Astrocyte (in vitro differentiated cells and primary cell): ENCODE data around the gene ULK2. TPM values are rescaled to one million over a fixed set of nuclear protein-coding genes. Genes with fewer than 3 reads are reported as not detected.

Source experiments
- DNase-seq: peaks from one replicate; pipeline ENCODE4 v3.0.0-alpha.2; 2010; ENCODE audit warnings: low read depth
- FAIRE-seq: peaks from 2 replicates; lab custom pipeline; 2011; peaks lifted over from hg19 to GRCh38; lab: Jason Lieb, UNC
- H2AFZ ChIP-seq: 2 replicates; pipeline ENCODE4 v1.6.0; 2012; ENCODE audit warnings: low read depth, low read length, inconsistent platforms
- H3K27ac ChIP-seq: 2 replicates; pipeline ENCODE4 v1.5.1; 2011; ENCODE audit warnings: low read depth, low read length, inconsistent platforms
- H3K27me3 ChIP-seq: 2 replicates; pipeline ENCODE4 v1.6.0; 2011; ENCODE audit warnings: low read length, inconsistent platforms; ENCODE audit not compliant: insufficient read depth
- H3K36me3 ChIP-seq: 2 replicates; pipeline ENCODE4 v1.5.1; 2011; ENCODE audit warnings: low read length, inconsistent platforms; ENCODE audit not compliant: insufficient read depth
- H3K4me1 ChIP-seq: 2 replicates; pipeline ENCODE4 v1.5.1; 2011; ENCODE audit warnings: low read length, inconsistent platforms; ENCODE audit not compliant: insufficient read depth
- H3K4me2 ChIP-seq: 2 replicates; pipeline ENCODE4 v1.6.0; 2012; ENCODE audit warnings: low read length, inconsistent platforms
- H3K4me3 ChIP-seq: 2 replicates; pipeline ENCODE4 v1.5.1; 2011; ENCODE audit warnings: low read depth, mild to moderate bottlenecking, low read length, inconsistent platforms; ENCODE audit not compliant: insufficient read depth
- H3K79me2 ChIP-seq: 2 replicates; pipeline ENCODE4 v1.6.0; 2012; ENCODE audit warnings: mild to moderate bottlenecking, low read length, inconsistent platforms; ENCODE audit not compliant: insufficient read depth
- H3K9ac ChIP-seq: 2 replicates; pipeline ENCODE4 v1.6.0; 2012; ENCODE audit warnings: mild to moderate bottlenecking, low read length, inconsistent platforms
- H3K9me3 ChIP-seq: 2 replicates; pipeline ENCODE4 v1.5.1; 2012; ENCODE audit warnings: low read depth, mild to moderate bottlenecking, low read length, inconsistent platforms; ENCODE audit not compliant: insufficient read depth
- H4K20me1 ChIP-seq: 2 replicates; pipeline ENCODE4 v1.6.0; 2012; ENCODE audit warnings: low read length, inconsistent platforms; ENCODE audit not compliant: insufficient read depth
- H3K27ac Mint-ChIP-seq: one replicate; pipeline ENCODE4 v1.8.0; 2021; ENCODE audit warnings: mild to moderate bottlenecking, mixed read lengths; ENCODE audit not compliant: unreplicated experiment
- H3K27me3 Mint-ChIP-seq: one replicate; pipeline ENCODE4 v1.8.0; 2021; ENCODE audit warnings: low read depth, mixed read lengths; ENCODE audit not compliant: unreplicated experiment
- H3K36me3 Mint-ChIP-seq: one replicate; pipeline ENCODE4 v1.8.0; 2021; ENCODE audit warnings: low read depth, mixed read lengths; ENCODE audit not compliant: unreplicated experiment
- H3K4me1 Mint-ChIP-seq: one replicate; pipeline ENCODE4 v1.8.0; 2021; ENCODE audit warnings: low read depth, mixed read lengths; ENCODE audit not compliant: unreplicated experiment
- H3K4me3 Mint-ChIP-seq: one replicate; pipeline ENCODE4 v1.8.0; 2021; ENCODE audit warnings: mild to moderate bottlenecking, moderate library complexity, mixed read lengths; ENCODE audit not compliant: unreplicated experiment
- H3K9me3 Mint-ChIP-seq: one replicate; pipeline ENCODE4 v1.8.0; 2021; ENCODE audit warnings: mild to moderate bottlenecking, mixed read lengths; ENCODE audit not compliant: unreplicated experiment
- EZH2 ChIP-seq: IDR thresholded peaks from 2 replicates; pipeline ENCODE4 v1.6.1; 2012; ENCODE audit warnings: mild to moderate bottlenecking, low read length, inconsistent platforms; ENCODE audit not compliant: insufficient read depth
- total RNA-seq: library from RNA; stranded (reverse); gene quantifications from 2 replicates; pipeline ENCODE4 v1.2.1, GENCODE V29; 2021
- TF ChIP-seq, protein P1 (sequence below): IDR thresholded peaks from 2 replicates; pipeline ENCODE4 v1.5.1; 2011; ENCODE audit warnings: low read depth, mild to moderate bottlenecking, inconsistent platforms, low read length, moderate library complexity; ENCODE audit not compliant: insufficient read depth

The ULK2 gene
- total RNA-seq, 1 donor from 2014 or later = 10.8 TPM

DNA sequence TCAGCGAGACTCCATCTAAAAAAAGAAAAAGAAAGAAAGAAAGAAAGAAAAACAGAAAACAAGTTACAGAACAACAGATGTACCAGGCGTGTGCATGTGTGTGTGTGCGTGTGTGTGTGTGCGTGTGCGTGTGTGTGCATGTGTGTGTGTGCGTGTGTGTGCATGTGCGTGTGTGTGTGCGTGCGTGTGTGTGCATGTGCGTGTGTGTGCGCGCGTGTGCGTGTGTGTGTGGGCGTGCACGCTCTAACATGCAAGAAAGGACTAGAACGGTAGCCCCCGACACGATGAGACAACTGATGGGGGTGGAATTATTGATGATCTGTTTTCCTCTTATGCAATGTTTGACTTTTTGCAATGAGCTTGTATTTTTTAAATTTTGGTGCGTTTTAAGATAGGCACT lies 121.2 kb downstream of the ULK2 start:
- H3K27me3 ChIP-seq = peaks cover 6% of the 10 kb centered on the region
- no peaks in the 10 kb centered on the region for H3K4me1 Mint-ChIP-seq
- H3K4me3 ChIP-seq = no peak overlapping the region
- peaks cover 62% of the 10 kb centered on the region for H3K27me3 Mint-ChIP-seq
- DNase-seq (no peak), FAIRE-seq (no peak)
- no peak overlapping the region for H3K9ac ChIP-seq
- H3K9me3 Mint-ChIP-seq = no peaks in the 10 kb centered on the region
- H3K36me3 Mint-ChIP-seq = peaks cover 2% of the 10 kb centered on the region
- no peaks in the 10 kb centered on the region for H3K4me1 ChIP-seq
- H3K4me3 Mint-ChIP-seq = no peak overlapping the region
- no peak for TF ChIP-seq EZH2
- TF ChIP-seq, protein P1, sequence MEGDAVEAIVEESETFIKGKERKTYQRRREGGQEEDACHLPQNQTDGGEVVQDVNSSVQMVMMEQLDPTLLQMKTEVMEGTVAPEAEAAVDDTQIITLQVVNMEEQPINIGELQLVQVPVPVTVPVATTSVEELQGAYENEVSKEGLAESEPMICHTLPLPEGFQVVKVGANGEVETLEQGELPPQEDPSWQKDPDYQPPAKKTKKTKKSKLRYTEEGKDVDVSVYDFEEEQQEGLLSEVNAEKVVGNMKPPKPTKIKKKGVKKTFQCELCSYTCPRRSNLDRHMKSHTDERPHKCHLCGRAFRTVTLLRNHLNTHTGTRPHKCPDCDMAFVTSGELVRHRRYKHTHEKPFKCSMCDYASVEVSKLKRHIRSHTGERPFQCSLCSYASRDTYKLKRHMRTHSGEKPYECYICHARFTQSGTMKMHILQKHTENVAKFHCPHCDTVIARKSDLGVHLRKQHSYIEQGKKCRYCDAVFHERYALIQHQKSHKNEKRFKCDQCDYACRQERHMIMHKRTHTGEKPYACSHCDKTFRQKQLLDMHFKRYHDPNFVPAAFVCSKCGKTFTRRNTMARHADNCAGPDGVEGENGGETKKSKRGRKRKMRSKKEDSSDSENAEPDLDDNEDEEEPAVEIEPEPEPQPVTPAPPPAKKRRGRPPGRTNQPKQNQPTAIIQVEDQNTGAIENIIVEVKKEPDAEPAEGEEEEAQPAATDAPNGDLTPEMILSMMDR = no peak
- H3K9me3 ChIP-seq = no peaks in the 10 kb centered on the region
- no peak overlapping the region for H2AFZ ChIP-seq
- no peak overlapping the region for H3K4me2 ChIP-seq
- no peaks in the 10 kb centered on the region for H4K20me1 ChIP-seq
- H3K36me3 ChIP-seq = no peaks in the 10 kb centered on the region
- peak overlapping the region; percentile 19 for H3K27ac Mint-ChIP-seq
- H3K27ac ChIP-seq = no peak overlapping the region
- H3K79me2 ChIP-seq = no peaks in the 10 kb centered on the region

DNA sequence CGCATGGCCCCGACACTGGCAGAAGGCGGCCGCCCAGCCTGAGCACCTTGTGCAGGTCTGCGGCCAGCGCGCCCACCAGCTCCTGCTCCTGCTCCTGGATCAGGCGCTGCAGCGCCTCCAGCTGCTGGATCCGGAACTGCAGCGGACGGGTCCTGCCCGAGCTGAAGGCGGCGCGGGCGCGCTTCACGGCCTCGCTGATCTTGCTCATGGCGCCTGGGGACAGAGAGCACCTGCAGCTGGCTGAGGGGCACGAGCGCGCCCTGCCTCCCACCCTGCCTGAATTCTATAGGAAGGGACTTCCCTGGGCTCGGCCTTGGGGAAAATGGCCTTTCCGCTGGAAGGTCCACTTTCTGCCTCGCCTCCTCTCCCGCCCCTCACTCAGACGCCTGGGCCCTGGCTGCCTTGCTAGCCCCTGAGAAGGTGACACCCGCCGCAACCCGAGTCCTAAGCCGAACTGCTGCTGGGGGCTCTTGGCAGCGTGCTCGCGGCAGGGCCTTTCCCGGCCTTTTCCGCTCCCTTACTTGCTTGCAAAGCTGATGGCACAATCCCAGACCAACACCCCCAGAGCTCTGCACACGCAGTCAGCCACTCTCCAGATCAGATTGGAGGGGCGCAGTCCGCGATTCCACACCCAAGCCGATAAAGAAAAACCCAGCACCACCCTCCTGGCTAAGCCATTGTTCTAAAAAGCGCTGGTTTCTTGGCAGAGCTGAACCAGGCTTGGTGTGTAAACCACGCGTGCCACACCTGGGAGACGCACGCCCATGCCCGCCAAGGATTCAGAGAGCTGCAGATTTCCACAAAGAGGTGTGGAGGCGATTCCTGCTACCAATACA lies 122.6 kb downstream of the ULK2 start:
- H3K4me2 ChIP-seq = peak overlapping the region; percentile 77
- no peak overlapping the region for H3K9ac ChIP-seq
- peak; percentile 23 for DNase-seq
- H3K9me3 ChIP-seq = no peaks in the 10 kb centered on the region
- H2AFZ ChIP-seq = peak overlapping the region; percentile 56
- H3K27ac ChIP-seq = no peak overlapping the region
- no peaks in the 10 kb centered on the region for H3K9me3 Mint-ChIP-seq
- H3K4me1 ChIP-seq = no peaks in the 10 kb centered on the region
- H3K27me3 Mint-ChIP-seq = peaks cover 55% of the 10 kb centered on the region
- H3K4me3 ChIP-seq = peak overlapping the region; percentile 10
- H3K36me3 ChIP-seq = no peaks in the 10 kb centered on the region
- H3K27me3 ChIP-seq = peaks cover 4% of the 10 kb centered on the region
- no peaks in the 10 kb centered on the region for H3K4me1 Mint-ChIP-seq
- no peak overlapping the region for H3K4me3 Mint-ChIP-seq
- H3K27ac Mint-ChIP-seq = no peak overlapping the region
- H4K20me1 ChIP-seq = no peaks in the 10 kb centered on the region
- TF ChIP-seq EZH2 = no peak
- TF ChIP-seq, protein P1 = peak; percentile 48
- no peaks in the 10 kb centered on the region for H3K36me3 Mint-ChIP-seq
- H3K79me2 ChIP-seq = no peaks in the 10 kb centered on the region
- FAIRE-seq = no peak

DNA sequence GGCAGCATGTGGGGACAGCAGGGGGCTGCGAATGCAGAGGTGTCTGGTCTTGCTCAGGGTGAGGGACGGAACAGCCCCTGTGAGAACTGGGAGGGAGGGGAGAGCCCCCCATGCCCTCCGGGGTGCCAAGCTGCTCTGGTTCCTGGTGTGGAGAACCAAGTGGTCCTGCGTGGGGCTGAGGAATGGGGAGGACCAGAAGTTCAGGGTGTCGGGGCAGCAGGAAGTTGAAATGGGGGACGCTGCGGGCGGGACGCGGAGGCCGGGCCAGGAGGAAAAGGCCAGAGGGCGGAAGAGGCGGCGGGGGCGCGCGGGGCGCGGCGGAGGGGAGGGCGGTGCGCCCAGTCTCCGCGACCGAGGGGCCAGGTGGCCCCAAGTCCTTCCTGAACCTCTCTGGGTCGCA lies 123.2 kb downstream of the ULK2 start:
- H3K4me3 ChIP-seq = peak overlapping the region; percentile 23
- H3K9ac ChIP-seq = no peak overlapping the region
- H3K27me3 ChIP-seq = peaks cover 4% of the 10 kb centered on the region
- no peaks in the 10 kb centered on the region for H3K36me3 Mint-ChIP-seq
- H3K4me2 ChIP-seq = peak overlapping the region; percentile 77
- H3K4me1 ChIP-seq = no peaks in the 10 kb centered on the region
- no peaks in the 10 kb centered on the region for H3K9me3 ChIP-seq
- H3K36me3 ChIP-seq = no peaks in the 10 kb centered on the region
- H3K27ac ChIP-seq = no peak overlapping the region
- no peaks in the 10 kb centered on the region for H3K9me3 Mint-ChIP-seq
- H4K20me1 ChIP-seq = no peaks in the 10 kb centered on the region
- no peak for DNase-seq
- H3K27ac Mint-ChIP-seq = no peak overlapping the region
- TF ChIP-seq EZH2 = no peak
- TF ChIP-seq, protein P1 = no peak
- FAIRE-seq = no peak
- H3K79me2 ChIP-seq = no peaks in the 10 kb centered on the region
- H3K4me3 Mint-ChIP-seq = no peak overlapping the region
- H2AFZ ChIP-seq = peak overlapping the region; percentile 69
- no peaks in the 10 kb centered on the region for H3K4me1 Mint-ChIP-seq
- peaks cover 51% of the 10 kb centered on the region for H3K27me3 Mint-ChIP-seq
